K562 (cell line): ENCODE measurements around the gene AQP5. TPM values are rescaled to one million over a fixed set of nuclear protein-coding genes. Genes with fewer than 3 reads are reported as not detected.

Experiments used
- ATAC-seq: fragments of 200-7000 bp; cut with Tn5 transposase; 3 replicates; pipeline ENCODE4 v1.9.1; 2020; ENCODE audit warnings: moderate library complexity
- BruUV-seq: library from RNA; stranded (reverse); fragments of 400-500 nt; replicated peaks from 2 replicates; lab custom pipeline; 2021; lab: Mats Ljungman, UMichigan
- CTCF ChIA-PET: fragments of 300-600 bp; formaldehyde crosslinking; extraction: SDS; loops from one replicate; lab custom pipeline; 2021; ENCODE audit warnings: low intra/inter-chr PET ratio; lab: Yijun Ruan, JAX
- POLR2A ChIA-PET: fragments of 300-600, 350-650 bp; sonication (Branson Sonifier 250); formaldehyde crosslinking; extraction: SDS; loops from one replicate; lab custom pipeline; 2021; ENCODE audit warnings: antibody characterized with exemption, inconsistent platforms; lab: Yijun Ruan, JAX
- DNase-seq, 4 experiments: peaks; one replicate each; pipeline versions ENCODE4 v3.0.0 to v3.0.0-alpha.2; 2011 to 2018; ENCODE audit warnings: low spot score in 3 of 4, mixed read lengths in 3 of 4; ENCODE audit errors: extremely low read depth in 1 of 4
- FAIRE-seq: peaks from 2 replicates; lab custom pipeline; 2011; peaks lifted over from hg19 to GRCh38; lab: Jason Lieb, UNC
- H2AFZ ChIP-seq: 2 replicates; pipeline ENCODE4 v1.6.0; 2011; ENCODE audit warnings: low read depth, low read length, control low read depth, inconsistent platforms
- H3K27ac ChIP-seq: fragments of 200-600 bp; 3 replicates; pipeline ENCODE4 v1.8.0; 2011; ENCODE audit warnings: low read depth, mild to moderate bottlenecking, control low read depth, inconsistent platforms, low read length, moderate library complexity, mixed read lengths; ENCODE audit errors: extremely low read depth
- H3K27me3 ChIP-seq, 2 experiments: fragments of 300-600 bp in 1 of 2; 2 replicates in 1 of 2; 3 replicates in 1 of 2; pipeline versions ENCODE4 v1.6.0 to v1.8.0; 2011; ENCODE audit warnings: inconsistent platforms in 2 of 2, low read length in 2 of 2, mild to moderate bottlenecking in 1 of 2, mixed read lengths in 1 of 2, moderate library complexity in 1 of 2; ENCODE audit not compliant: control insufficient read depth in 2 of 2, insufficient read depth in 2 of 2
- H3K36me3 ChIP-seq: fragments of 300-600 bp; 3 replicates; pipeline ENCODE4 v1.8.0; 2011; ENCODE audit warnings: mild to moderate bottlenecking, low read length, inconsistent platforms; ENCODE audit not compliant: control insufficient read depth, insufficient read depth
- H3K4me1 ChIP-seq, 2 experiments: fragments of 200-600 bp in 1 of 2; replicated peaks in 1 of 2; 2 replicates in 1 of 2; 3 replicates in 1 of 2; pipeline versions ENCODE4 v1.5.1 to v1.8.0; 2011; ENCODE audit warnings: inconsistent platforms in 2 of 2, low read length in 2 of 2, mild to moderate bottlenecking in 1 of 2, mixed read lengths in 1 of 2, moderate library complexity in 1 of 2; ENCODE audit not compliant: control insufficient read depth in 2 of 2, insufficient read depth in 2 of 2
- H3K4me2 ChIP-seq: 2 replicates; pipeline ENCODE4 v1.6.1; 2011; ENCODE audit warnings: low read length, control low read depth, inconsistent platforms, mixed read lengths; ENCODE audit not compliant: insufficient read depth
- H3K4me3 ChIP-seq: fragments of 200-600 bp; sonication (generic), shearing (Covaris generic); 2 replicates; pipeline ENCODE4 v1.5.1; 2016; ENCODE audit warnings: control low read depth, inconsistent platforms
- H3K79me2 ChIP-seq: fragments of 200-600 bp; 3 replicates; pipeline ENCODE4 v1.8.0; 2011; ENCODE audit warnings: low read length, inconsistent platforms; ENCODE audit not compliant: control insufficient read depth, insufficient read depth
- H3K9ac ChIP-seq, 2 experiments: 2 replicates each; pipeline versions ENCODE4 v1.6.0 to v1.6.1; 2011; ENCODE audit warnings: low read depth in 2 of 2, low read length in 2 of 2, control low read depth in 1 of 2, inconsistent platforms in 1 of 2, mild to moderate bottlenecking in 1 of 2, mixed read lengths in 1 of 2; ENCODE audit not compliant: insufficient read depth in 1 of 2
- H3K9me1 ChIP-seq: one replicate; pipeline ENCODE4 v1.6.0; 2011; ENCODE audit warnings: inconsistent platforms, mild to moderate bottlenecking, low read length, moderate library complexity; ENCODE audit not compliant: control insufficient read depth, insufficient read depth
- H3K9me3 ChIP-seq: replicated peaks from 2 replicates; pipeline ENCODE4 v1.5.1; 2011; ENCODE audit warnings: low read depth, low read length, inconsistent platforms; ENCODE audit not compliant: control insufficient read depth, insufficient read depth
- H4K20me1 ChIP-seq: replicated peaks from 2 replicates; pipeline ENCODE4 v1.6.1; 2011; ENCODE audit warnings: low read length, inconsistent platforms, mixed read lengths; ENCODE audit not compliant: control insufficient read depth, insufficient read depth
- CBFA2T2 ChIP-seq: fragments of 450-650 bp; conservative IDR thresholded peaks from 2 replicates; pipeline ENCODE4 v1.6.1; 2017; ENCODE audit warnings: mild to moderate bottlenecking
- CHD1 ChIP-seq: fragments of 200-600 bp; sonication (generic); IDR thresholded peaks from one replicate; pipeline ENCODE4 v1.6.1; 2012; ENCODE audit warnings: mild to moderate bottlenecking, moderate library complexity, low read length, inconsistent platforms
- CREM ChIP-seq: IDR thresholded peaks from 2 replicates; pipeline ENCODE4 v1.6.1; 2014; ENCODE audit warnings: antibody characterized with exemption, low read depth
- MAFF ChIP-seq: IDR thresholded peaks from 2 replicates; pipeline ENCODE4 v1.6.1; 2012; ENCODE audit warnings: low read length, improper control_type of control experiment
- NCOA4 ChIP-seq: fragments of 450-650 bp; IDR thresholded peaks from 2 replicates; pipeline ENCODE4 v1.6.1; 2018; ENCODE audit warnings: mild to moderate bottlenecking; ENCODE audit not compliant: partially characterized antibody
- NCOR1 ChIP-seq: fragments of 450-650 bp; IDR thresholded peaks from 2 replicates; pipeline ENCODE4 v1.6.1; 2016; ENCODE audit warnings: mild to moderate bottlenecking, moderate library complexity
- POLR2AphosphoS2 ChIP-seq: IDR thresholded peaks from 2 replicates; pipeline ENCODE4 v1.6.1; 2012; ENCODE audit warnings: low read length, improper control_type of control experiment
- SNIP1 ChIP-seq: fragments of 450-650 bp; IDR thresholded peaks from 2 replicates; pipeline ENCODE4 v1.7.1; 2017; ENCODE audit warnings: low read depth, mild to moderate bottlenecking
- SREBF2 ChIP-seq: sonication (generic); formaldehyde crosslinking; IDR thresholded peaks from 2 replicates; pipeline ENCODE4 v1.4.0; 2020; ENCODE audit warnings: mild to moderate bottlenecking, missing genetic modification reagents
- ZC3H4 ChIP-seq: sonication (generic); formaldehyde crosslinking; IDR thresholded peaks from 2 replicates; pipeline ENCODE4 v1.9.0; 2021; ENCODE audit warnings: missing genetic modification reagents, borderline replicate concordance
- ZNF124 ChIP-seq: sonication (generic); formaldehyde crosslinking; IDR thresholded peaks from 2 replicates; pipeline ENCODE4 v1.8.1; 2022; ENCODE audit warnings: missing genetic modification reagents
- ZNF41 ChIP-seq: fragments of 250-450 bp; sonication (Bioruptor Pico); conservative IDR thresholded peaks from 2 replicates; pipeline ENCODE4 v1.4.0; 2020; ENCODE audit warnings: mild to moderate bottlenecking
- WGBS: fragments of 100-300 bp; shearing (Covaris generic); methylation state at CpG from one replicate; pipeline ENCODE4 v1.1.6; 2016; ENCODE audit warnings: low coverage, mixed read lengths; ENCODE audit not compliant: insufficient coverage; ENCODE audit errors: missing lambda C conversion rate; 5-methylcytosine and 5-hydroxymethylcytosine counted together
- in situ Hi-C: fragments of 300-500 bp; cut with MboI; formaldehyde crosslinking; loops from 4 replicates; pipeline ENCODE4 v1.15.0; 2018; ENCODE audit warnings: inconsistent platforms, mixed read lengths
- intact Hi-C: fragments of 100-400 bp; cut with micrococcal nuclease; formaldehyde crosslinking; loops from 2 replicates; pipeline ENCODE4 v1.14.2; 2022
- polyA plus RNA-seq, 8 experiments: library from polyadenylated mRNA; depleted of rRNA in 4 of 8; stranded (reverse) in 5 of 8; unstranded in 3 of 8; fragments of >200 nt; fragmentation: Nextera tagmentation in 2 of 8; fragmentation: Illumina TruSeq in 1 of 8; extraction: Ambion mirVana in 2 of 8; extraction: Trizol in 1 of 8; gene quantifications; 2 replicates each; pipeline versions ENCODE4 v1.2.1 to v1.2.3, GENCODE V29; 2011 to 2014; ENCODE audit warnings: inconsistent platforms in 1 of 8, missing spikeins in 1 of 8
- total RNA-seq, 7 experiments: library from RNA; depleted of rRNA in 6 of 7; stranded (reverse); fragments of >200 nt in 6 of 7; fragmentation: Illumina TruSeq in 2 of 7; extraction: Trizol in 2 of 7; gene quantifications; 2 replicates each; pipeline versions ENCODE4 v1.2.1 to v1.2.3, GENCODE V29; 2011 to 2021; ENCODE audit warnings: low replicate concordance in 1 of 7

AQP5 gene
- total and polyA plus RNA-seq, 9 of the 15 experiments (the other 6 are each of a cell fraction or from before 2014, with no cell fraction given): not detected

GRCh38 chr12:49975318-49975761 lies 13.7 kb downstream of the AQP5 start:
- Histone ChIP-seq H3K4me2 (no peak overlapping the region), H3K27ac (no peak overlapping the region), H3K79me2 (no peaks in the 10 kb centered on the region), H3K9me1 (no peaks in the 10 kb centered on the region), H3K36me3 (no peaks in the 10 kb centered on the region), H3K27me3 (peaks cover 13 to 39% of the 10 kb centered on the region in 2 experiments; a peak in 4 of 5 replicates), H4K20me1 (peaks cover 8% of the 10 kb centered on the region), H2AFZ (no peak overlapping the region), H3K4me1 (peaks cover under 1 to 35% of the 10 kb centered on the region in 2 experiments), H3K9ac (peak overlapping the region in 1 of 2 experiments; percentile 50; a peak in 1 of 4 replicates), H3K4me3 (no peak overlapping the region), H3K9me3 (no peaks in the 10 kb centered on the region)
- 39% methylated on average over 15 of the region's 17 CpGs for WGBS
- FAIRE-seq: no peak
- TF ChIP-seq ZC3H4 (no peak), SNIP1 (no peak), CBFA2T2 (no peak), CHD1 (no peak), POLR2AphosphoS2 (no peak), SREBF2 (no peak), MAFF (no peak), ZNF124 (CRISPR knock-in tag) (no peak), CREM (no peak), NCOA4 (no peak), ZNF41 (CRISPR knock-in tag) (no peak), NCOR1 (no peak)
- intact Hi-C loops: no loop called here
- in situ Hi-C loops: no loop called here
- BruUV-seq: no TSS peak
- ChIA-PET CTCF (no interaction called here), POLR2A (no interaction called here)
- ATAC-seq: 0 out of 3 replicates have a peak, but pooled peaks have one; percentile 11
- DNase-seq: peak in 1 of 4 experiments; percentile 10
